Liver (tissue), 3 donors: ENCODE results near the gene CCL19.

Experiments used
- JUND ChIP-seq, 2 donors: IDR thresholded peaks; 2 replicates each; pipeline ENCODE4 v1.6.1; 2016; ENCODE audit warnings: antibody characterized with exemption in 2 of 2
- RAD21 ChIP-seq, 2 donors: IDR thresholded peaks; 2 replicates each; pipeline ENCODE4 v1.6.1; 2016; ENCODE audit warnings: antibody characterized with exemption in 2 of 2, mild to moderate bottlenecking in 2 of 2
- TF ChIP-seq, protein P1 (sequence below): fragments of 150-350 bp; IDR thresholded peaks from 2 replicates; pipeline ENCODE4 v1.5.1; 2017; ENCODE audit warnings: improper control_type of control experiment, low read depth, low read length; ENCODE audit not compliant: missing input control
- TF ChIP-seq, protein P2 (sequence below): IDR thresholded peaks from 2 replicates; pipeline ENCODE4 v1.6.1; 2016; ENCODE audit warnings: antibody characterized with exemption
- TF ChIP-seq, protein P3 (sequence below): IDR thresholded peaks from 2 replicates; pipeline ENCODE4 v1.6.1; 2016; ENCODE audit warnings: antibody characterized with exemption
- TF ChIP-seq, protein P4 (sequence below): IDR thresholded peaks from 2 replicates; pipeline ENCODE4 v1.6.1; 2016; ENCODE audit warnings: antibody characterized with exemption
- donor health status: healthy.
- donor health status: healthy.

DNA sequence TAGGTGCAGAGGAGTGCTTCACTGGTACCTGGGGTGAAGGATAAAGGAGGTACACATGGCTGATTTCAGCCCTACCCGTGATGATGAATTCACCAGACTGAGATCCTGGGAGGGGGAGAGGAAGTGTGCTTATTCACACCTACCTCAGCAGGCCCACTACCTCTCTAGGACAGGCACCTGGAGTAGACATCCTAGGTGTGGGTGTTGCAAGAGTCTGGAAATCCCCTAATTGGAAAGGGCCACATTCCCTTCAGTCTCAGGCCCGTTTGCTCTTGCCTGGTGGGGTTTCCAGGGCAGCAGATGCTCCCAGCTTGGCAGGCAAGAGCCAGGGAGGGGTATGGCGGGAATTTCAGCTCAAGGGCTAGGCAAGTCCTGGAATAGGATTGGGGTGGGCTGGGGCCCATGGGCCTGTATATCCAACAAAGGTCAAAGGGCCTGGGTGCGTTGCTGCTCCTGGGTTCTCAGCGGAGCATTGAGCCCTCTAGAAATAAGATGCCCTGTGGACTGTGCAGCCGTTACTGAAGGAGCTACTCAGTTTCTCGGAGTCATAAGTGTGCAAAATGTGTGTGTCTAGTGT lies 24.7 kb upstream of the CCL19 start:
- TF ChIP-seq RAD21 (IDR thresholded peaks at IDR 0.05) (no peak), JUND (IDR thresholded peaks at IDR 0.05) (no peak)
- TF ChIP-seq, protein P1, sequence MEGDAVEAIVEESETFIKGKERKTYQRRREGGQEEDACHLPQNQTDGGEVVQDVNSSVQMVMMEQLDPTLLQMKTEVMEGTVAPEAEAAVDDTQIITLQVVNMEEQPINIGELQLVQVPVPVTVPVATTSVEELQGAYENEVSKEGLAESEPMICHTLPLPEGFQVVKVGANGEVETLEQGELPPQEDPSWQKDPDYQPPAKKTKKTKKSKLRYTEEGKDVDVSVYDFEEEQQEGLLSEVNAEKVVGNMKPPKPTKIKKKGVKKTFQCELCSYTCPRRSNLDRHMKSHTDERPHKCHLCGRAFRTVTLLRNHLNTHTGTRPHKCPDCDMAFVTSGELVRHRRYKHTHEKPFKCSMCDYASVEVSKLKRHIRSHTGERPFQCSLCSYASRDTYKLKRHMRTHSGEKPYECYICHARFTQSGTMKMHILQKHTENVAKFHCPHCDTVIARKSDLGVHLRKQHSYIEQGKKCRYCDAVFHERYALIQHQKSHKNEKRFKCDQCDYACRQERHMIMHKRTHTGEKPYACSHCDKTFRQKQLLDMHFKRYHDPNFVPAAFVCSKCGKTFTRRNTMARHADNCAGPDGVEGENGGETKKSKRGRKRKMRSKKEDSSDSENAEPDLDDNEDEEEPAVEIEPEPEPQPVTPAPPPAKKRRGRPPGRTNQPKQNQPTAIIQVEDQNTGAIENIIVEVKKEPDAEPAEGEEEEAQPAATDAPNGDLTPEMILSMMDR, result no peak
- TF ChIP-seq, protein P2, sequence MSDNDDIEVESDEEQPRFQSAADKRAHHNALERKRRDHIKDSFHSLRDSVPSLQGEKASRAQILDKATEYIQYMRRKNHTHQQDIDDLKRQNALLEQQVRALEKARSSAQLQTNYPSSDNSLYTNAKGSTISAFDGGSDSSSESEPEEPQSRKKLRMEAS, result no peak
- TF ChIP-seq, protein P3, sequence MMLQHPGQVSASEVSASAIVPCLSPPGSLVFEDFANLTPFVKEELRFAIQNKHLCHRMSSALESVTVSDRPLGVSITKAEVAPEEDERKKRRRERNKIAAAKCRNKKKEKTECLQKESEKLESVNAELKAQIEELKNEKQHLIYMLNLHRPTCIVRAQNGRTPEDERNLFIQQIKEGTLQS, result no peak
- TF ChIP-seq, protein P4, sequence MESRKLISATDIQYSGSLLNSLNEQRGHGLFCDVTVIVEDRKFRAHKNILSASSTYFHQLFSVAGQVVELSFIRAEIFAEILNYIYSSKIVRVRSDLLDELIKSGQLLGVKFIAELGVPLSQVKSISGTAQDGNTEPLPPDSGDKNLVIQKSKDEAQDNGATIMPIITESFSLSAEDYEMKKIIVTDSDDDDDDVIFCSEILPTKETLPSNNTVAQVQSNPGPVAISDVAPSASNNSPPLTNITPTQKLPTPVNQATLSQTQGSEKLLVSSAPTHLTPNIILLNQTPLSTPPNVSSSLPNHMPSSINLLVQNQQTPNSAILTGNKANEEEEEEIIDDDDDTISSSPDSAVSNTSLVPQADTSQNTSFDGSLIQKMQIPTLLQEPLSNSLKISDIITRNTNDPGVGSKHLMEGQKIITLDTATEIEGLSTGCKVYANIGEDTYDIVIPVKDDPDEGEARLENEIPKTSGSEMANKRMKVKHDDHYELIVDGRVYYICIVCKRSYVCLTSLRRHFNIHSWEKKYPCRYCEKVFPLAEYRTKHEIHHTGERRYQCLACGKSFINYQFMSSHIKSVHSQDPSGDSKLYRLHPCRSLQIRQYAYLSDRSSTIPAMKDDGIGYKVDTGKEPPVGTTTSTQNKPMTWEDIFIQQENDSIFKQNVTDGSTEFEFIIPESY, result no peak
